BLaER1 (cell line): ENCODE measurements around the gene PKIB.
A peak's percentile ranks its signal among the peaks of the same experiment; 100 is the strongest.

Source experiments
- H3K27ac ChIP-seq: shearing (Covaris generic); formaldehyde crosslinking; 2 replicates; pipeline ENCODE4 v1.8.1; 2022
- H3K27me3 ChIP-seq: shearing (Covaris generic); formaldehyde crosslinking; 2 replicates; pipeline ENCODE4 v1.8.1; 2022
- H3K36me3 ChIP-seq: shearing (Covaris generic); formaldehyde crosslinking; 2 replicates; pipeline ENCODE4 v1.8.1; 2022
- H3K4me1 ChIP-seq: shearing (Covaris generic); formaldehyde crosslinking; 2 replicates; pipeline ENCODE4 v1.8.1; 2022
- H3K4me2 ChIP-seq: shearing (Covaris generic); formaldehyde crosslinking; 2 replicates; pipeline ENCODE4 v1.8.1; 2022
- H3K4me3 ChIP-seq: shearing (Covaris generic); formaldehyde crosslinking; 2 replicates; pipeline ENCODE4 v1.8.1; 2022
- H3K9ac ChIP-seq: shearing (Covaris generic); formaldehyde crosslinking; 2 replicates; pipeline ENCODE4 v1.8.1; 2022
- H3K9me3 ChIP-seq: shearing (Covaris generic); formaldehyde crosslinking; 2 replicates; pipeline ENCODE4 v1.8.1; 2022
- H4K20me1 ChIP-seq: shearing (Covaris generic); formaldehyde crosslinking; 2 replicates; pipeline ENCODE4 v1.8.1; 2022
- Cebpa-rat ChIP-seq: shearing (Covaris generic); IDR thresholded peaks from 2 replicates; pipeline ENCODE4 v1.8.1; 2022

The PKIB gene

GRCh38 chr6:122697458-122697857 lies 87.3 kb downstream of the PKIB start:
- no peak for TF ChIP-seq Cebpa-rat
- no peak overlapping the region for H3K27ac ChIP-seq
- H3K36me3 ChIP-seq, result no peaks in the 10 kb centered on the region
- no peaks in the 10 kb centered on the region for H3K4me1 ChIP-seq
- H4K20me1 ChIP-seq, result no peaks in the 10 kb centered on the region
- no peak overlapping the region for H3K4me3 ChIP-seq
- no peaks in the 10 kb centered on the region for H3K9me3 ChIP-seq
- no peaks in the 10 kb centered on the region for H3K27me3 ChIP-seq
- H3K4me2 ChIP-seq, result no peak overlapping the region
- H3K9ac ChIP-seq, result no peak overlapping the region

GRCh38 chr6:122701666-122702065 lies 91.5 kb downstream of the PKIB start:
- no peak overlapping the region for H3K4me3 ChIP-seq
- H3K4me2 ChIP-seq, result no peak overlapping the region
- no peak overlapping the region for H3K27ac ChIP-seq
- TF ChIP-seq Cebpa-rat, result no peak
- no peaks in the 10 kb centered on the region for H3K36me3 ChIP-seq
- H3K27me3 ChIP-seq, result no peaks in the 10 kb centered on the region
- no peak overlapping the region for H3K9ac ChIP-seq
- no peaks in the 10 kb centered on the region for H3K4me1 ChIP-seq
- no peaks in the 10 kb centered on the region for H3K9me3 ChIP-seq
- no peaks in the 10 kb centered on the region for H4K20me1 ChIP-seq

- no peak overlapping the region for H3K9ac ChIP-seq
- no peak overlapping the region for H3K27ac ChIP-seq
- no peaks in the 10 kb centered on the region for H3K36me3 ChIP-seq
- no peak overlapping the region for H3K4me2 ChIP-seq
- H3K9me3 ChIP-seq, result no peaks in the 10 kb centered on the region
- no peak for TF ChIP-seq Cebpa-rat
- H4K20me1 ChIP-seq, result no peaks in the 10 kb centered on the region
- H3K4me3 ChIP-seq, result no peak overlapping the region
- no peaks in the 10 kb centered on the region for H3K4me1 ChIP-seq
- H3K27me3 ChIP-seq, result no peaks in the 10 kb centered on the region
Observed at GRCh38 chr6:122702841-122703240, 92.6 kb downstream of the PKIB start.

- H3K4me3 ChIP-seq, result no peak overlapping the region
Observed at GRCh38 chr6:122704066-122704465, 93.9 kb downstream of the PKIB start.

GRCh38 chr6:122709922-122710512 lies 99.8 kb downstream of the PKIB start:
- TF ChIP-seq Cebpa-rat, result no peak
- H3K27me3 ChIP-seq, result no peaks in the 10 kb centered on the region
- no peaks in the 10 kb centered on the region for H3K9me3 ChIP-seq
- H4K20me1 ChIP-seq, result no peaks in the 10 kb centered on the region
- H3K36me3 ChIP-seq, result no peaks in the 10 kb centered on the region
- H3K4me2 ChIP-seq, result peak overlapping the region; percentile 19; the same call in 1 of the 2 replicates
- H3K4me3 ChIP-seq, result no peak overlapping the region
- no peak overlapping the region for H3K27ac ChIP-seq
- no peak overlapping the region for H3K9ac ChIP-seq
- H3K4me1 ChIP-seq, result no peaks in the 10 kb centered on the region

More at GRCh38 chr6:122704066-122704465, 93.9 kb downstream of the PKIB start:
- Histone ChIP-seq H3K9ac (no peak overlapping the region), H3K4me1 (no peaks in the 10 kb centered on the region), H4K20me1 (no peaks in the 10 kb centered on the region), H3K4me2 (no peak overlapping the region), H3K27ac (no peak overlapping the region), H3K36me3 (no peaks in the 10 kb centered on the region), H3K9me3 (no peaks in the 10 kb centered on the region), H3K27me3 (no peaks in the 10 kb centered on the region)
- no peak for TF ChIP-seq Cebpa-rat

- H3K4me1 ChIP-seq, result no peaks in the 10 kb centered on the region
- H4K20me1 ChIP-seq, result no peaks in the 10 kb centered on the region
- H3K9ac ChIP-seq, result no peak overlapping the region
- H3K36me3 ChIP-seq, result no peaks in the 10 kb centered on the region
- H3K4me3 ChIP-seq, result no peak overlapping the region
- H3K27me3 ChIP-seq, result no peaks in the 10 kb centered on the region
- no peaks in the 10 kb centered on the region for H3K9me3 ChIP-seq
- no peak for TF ChIP-seq Cebpa-rat
- no peak overlapping the region for H3K27ac ChIP-seq
- no peak overlapping the region for H3K4me2 ChIP-seq
Observed at GRCh38 chr6:122710908-122711635, 100.9 kb downstream of the PKIB start.

GRCh38 chr6:122712093-122712447 lies 101.9 kb downstream of the PKIB start:
- Histone ChIP-seq H3K4me2 (no peak overlapping the region), H4K20me1 (no peaks in the 10 kb centered on the region), H3K9ac (no peak overlapping the region), H3K9me3 (no peaks in the 10 kb centered on the region), H3K27ac (no peak overlapping the region), H3K4me3 (no peak overlapping the region), H3K27me3 (no peaks in the 10 kb centered on the region), H3K36me3 (no peaks in the 10 kb centered on the region), H3K4me1 (no peaks in the 10 kb centered on the region)
- TF ChIP-seq Cebpa-rat, result no peak

GRCh38 chr6:122712448-122713137 lies 102.4 kb downstream of the PKIB start:
- H3K36me3 ChIP-seq, result no peaks in the 10 kb centered on the region
- no peak overlapping the region for H3K4me3 ChIP-seq
- no peaks in the 10 kb centered on the region for H3K4me1 ChIP-seq
- no peak overlapping the region for H3K4me2 ChIP-seq
- H3K9me3 ChIP-seq, result no peaks in the 10 kb centered on the region
- no peak overlapping the region for H3K9ac ChIP-seq
- no peaks in the 10 kb centered on the region for H3K27me3 ChIP-seq
- H4K20me1 ChIP-seq, result no peaks in the 10 kb centered on the region
- no peak for TF ChIP-seq Cebpa-rat
- H3K27ac ChIP-seq, result no peak overlapping the region

GRCh38 chr6:122713138-122713537 lies 102.9 kb downstream of the PKIB start:
- Histone ChIP-seq H4K20me1 (no peaks in the 10 kb centered on the region), H3K36me3 (no peaks in the 10 kb centered on the region), H3K27me3 (no peaks in the 10 kb centered on the region), H3K4me3 (no peak overlapping the region), H3K4me1 (no peaks in the 10 kb centered on the region), H3K9ac (no peak overlapping the region), H3K27ac (no peak overlapping the region), H3K4me2 (no peak overlapping the region), H3K9me3 (no peaks in the 10 kb centered on the region)
- TF ChIP-seq Cebpa-rat, result no peak

- H3K27me3 ChIP-seq, result no peaks in the 10 kb centered on the region
- no peak for TF ChIP-seq Cebpa-rat
- H3K4me2 ChIP-seq, result no peak overlapping the region
- no peaks in the 10 kb centered on the region for H3K4me1 ChIP-seq
- no peak overlapping the region for H3K9ac ChIP-seq
- H3K27ac ChIP-seq, result no peak overlapping the region
- no peak overlapping the region for H3K4me3 ChIP-seq
- no peaks in the 10 kb centered on the region for H4K20me1 ChIP-seq
- H3K36me3 ChIP-seq, result no peaks in the 10 kb centered on the region
- H3K9me3 ChIP-seq, result no peaks in the 10 kb centered on the region
Observed at GRCh38 chr6:122714059-122714458, 103.9 kb downstream of the PKIB start.
